Activated CD4-positive, CD25-positive, alpha-beta regulatory T cell treated with anti-CD3 and anti-CD28 coated beads, Interleukin-2, amount 50 U/mL, for 16 hours (primary cell): ENCODE data around the gene LRFN3.
"Not testable (repeated sequence)": the region's sequence is repeated elsewhere in the genome, so short reads cannot be mapped to it uniquely, and the experiment has no call there.

Source experiments
- DNase-seq: peaks from one replicate; pipeline ENCODE4 v3.0.0-alpha.2; 2020; ENCODE audit warnings: low read depth, low spot score

Gene LRFN3

DNA sequence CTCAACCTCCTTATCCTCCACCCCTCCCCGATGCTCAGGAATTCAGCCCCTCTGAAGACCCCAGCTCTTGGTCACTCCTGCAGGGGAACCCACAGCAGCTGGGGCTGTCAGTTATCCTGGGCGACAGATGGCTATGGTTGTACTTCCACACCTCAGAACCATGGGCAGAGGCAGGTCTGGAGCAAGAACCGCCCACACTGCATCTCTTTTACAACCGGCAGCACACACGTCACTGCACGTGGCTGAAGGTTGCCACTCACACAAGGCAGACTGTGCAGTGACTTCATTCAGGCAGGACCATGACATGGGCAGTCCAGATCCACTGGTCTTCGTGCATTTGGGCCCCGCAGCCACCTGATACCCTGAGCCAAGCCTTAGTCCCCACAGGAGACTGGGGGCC lies 37.3 kb downstream of the LRFN3 start:
- no peak for DNase-seq

DNA sequence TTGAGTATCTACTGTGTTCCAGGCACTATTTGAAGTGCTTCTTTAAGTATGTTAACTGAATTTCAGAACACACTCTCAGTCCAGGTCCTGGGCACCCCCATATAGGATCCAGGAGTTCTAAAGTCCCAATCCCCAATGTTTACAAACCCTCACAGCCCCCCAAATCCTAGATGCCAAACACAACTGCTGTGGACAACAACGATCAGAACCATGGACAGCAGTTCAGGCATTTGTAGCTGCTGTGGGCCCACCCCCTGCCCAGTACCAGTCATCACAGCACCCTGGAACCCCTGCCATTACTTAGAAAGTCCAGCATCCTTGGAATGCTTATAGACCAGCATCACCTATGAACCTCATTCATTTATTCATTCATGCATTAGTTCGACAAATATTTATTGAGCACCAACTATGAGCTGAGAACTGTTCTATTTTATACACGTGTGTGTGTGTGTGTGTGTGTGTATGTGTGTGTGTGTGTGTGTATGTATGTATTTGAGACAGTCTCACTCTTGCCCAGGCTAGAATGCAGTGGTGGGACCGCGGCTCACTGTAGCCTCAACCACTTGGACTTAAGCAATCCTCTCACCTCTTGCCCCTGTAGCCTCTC lies 39.5 kb downstream of the LRFN3 start:
- DNase-seq, result no peak

DNA sequence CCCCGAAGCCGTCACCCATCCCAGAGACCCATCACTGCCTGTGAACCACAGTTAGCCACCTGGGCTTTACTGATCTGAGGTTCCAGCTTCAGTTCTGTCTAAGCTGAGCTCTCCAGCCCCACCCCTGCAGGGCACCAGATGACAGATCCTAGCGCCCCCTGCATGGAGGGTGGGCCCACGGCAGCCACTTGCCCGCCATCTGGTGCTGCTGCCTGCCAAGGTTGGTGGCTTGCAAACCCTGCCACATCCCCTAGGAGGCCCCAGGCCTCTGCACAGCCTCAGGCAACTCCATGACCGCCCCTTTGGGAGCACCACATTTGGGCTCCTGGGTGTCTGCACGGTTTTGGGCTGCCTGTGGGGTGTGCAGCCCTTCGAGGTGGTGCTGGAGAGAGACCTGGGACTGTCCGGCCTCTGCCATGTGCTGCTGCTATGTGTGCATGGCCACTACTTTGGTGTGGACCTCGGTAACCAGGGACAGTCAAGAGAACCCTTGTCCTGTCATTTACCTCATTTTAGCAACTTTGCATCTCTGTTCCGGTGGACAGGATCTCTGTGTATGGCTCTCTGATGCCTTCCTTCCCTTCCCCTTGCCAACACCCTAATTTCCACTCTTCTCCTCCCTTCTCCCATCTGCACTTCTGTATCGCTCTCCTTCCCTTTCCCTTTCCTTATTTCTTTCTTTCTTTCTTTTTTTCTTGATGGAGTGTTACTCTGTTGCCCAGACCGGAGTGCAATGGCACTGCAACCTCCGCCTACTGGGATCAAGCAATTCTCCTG lies 41.5 kb downstream of the LRFN3 start:
- DNase-seq, result no peak

DNA sequence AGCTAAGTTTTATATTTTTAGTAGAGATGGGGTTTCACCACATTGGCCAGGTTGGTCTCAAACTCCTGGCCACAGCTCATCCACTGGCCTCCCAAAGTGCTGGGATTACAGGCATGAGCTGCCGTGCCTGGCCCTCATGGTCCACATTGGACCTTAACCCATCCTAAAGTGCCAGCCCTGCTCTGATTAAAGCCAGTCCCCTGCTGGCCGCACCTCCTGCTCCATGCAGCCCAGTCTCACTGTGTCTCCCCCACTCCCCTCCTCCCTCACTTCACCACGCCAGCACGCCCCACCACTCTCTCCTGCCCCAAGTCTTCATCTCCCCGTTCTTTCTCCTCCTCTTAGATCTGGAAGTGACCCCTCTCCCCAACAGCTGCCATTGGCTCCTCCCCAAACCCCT lies 42.1 kb downstream of the LRFN3 start:
- no peak for DNase-seq

DNA sequence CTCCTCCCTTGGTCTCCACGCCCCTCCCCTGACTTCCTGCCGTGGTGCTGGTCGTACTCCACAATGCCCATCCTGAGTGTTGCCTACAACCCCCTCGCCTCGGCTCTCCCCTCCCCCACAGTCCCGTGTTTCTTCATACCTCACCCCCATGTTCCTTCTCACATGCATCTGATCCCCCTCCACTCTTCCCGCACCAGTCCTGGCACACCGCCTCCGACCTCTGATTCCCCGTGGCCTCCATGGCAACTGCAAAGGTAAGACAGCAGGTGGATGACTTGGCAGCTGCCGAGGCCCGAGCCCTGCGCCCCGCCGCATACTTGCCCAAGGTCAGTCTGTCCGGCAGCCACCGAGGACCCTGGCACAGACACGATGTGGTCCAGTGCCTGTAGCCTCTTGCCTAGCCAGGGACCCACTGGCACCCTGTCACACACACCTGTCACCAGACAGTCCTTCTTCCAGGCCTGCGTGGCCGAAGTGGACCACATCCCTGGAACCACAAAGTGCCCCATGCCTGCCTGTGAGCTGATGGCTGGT lies 42.7 kb downstream of the LRFN3 start:
- DNase-seq, result no peak

DNA sequence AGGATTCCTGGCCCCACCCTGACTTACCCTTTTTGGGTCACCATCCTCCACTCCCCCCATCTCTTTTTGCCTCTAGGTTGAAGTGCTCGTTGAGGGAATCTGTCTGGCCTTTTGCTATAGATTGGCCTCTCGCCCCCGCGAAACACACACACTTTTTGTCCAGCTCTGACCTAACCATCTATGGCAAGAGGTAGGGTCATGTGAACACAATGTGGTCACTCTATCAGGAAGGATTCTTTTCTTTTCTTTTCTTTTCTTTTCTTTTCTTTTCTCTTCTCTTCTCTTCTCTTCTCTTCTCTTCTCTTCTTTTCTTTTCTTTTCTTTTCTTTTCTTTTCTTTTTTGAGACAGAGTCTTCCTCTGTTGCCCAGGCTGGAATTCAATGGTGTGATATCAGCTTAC lies 44.8 kb downstream of the LRFN3 start:
- DNase-seq, result not testable (repeated sequence)

DNA sequence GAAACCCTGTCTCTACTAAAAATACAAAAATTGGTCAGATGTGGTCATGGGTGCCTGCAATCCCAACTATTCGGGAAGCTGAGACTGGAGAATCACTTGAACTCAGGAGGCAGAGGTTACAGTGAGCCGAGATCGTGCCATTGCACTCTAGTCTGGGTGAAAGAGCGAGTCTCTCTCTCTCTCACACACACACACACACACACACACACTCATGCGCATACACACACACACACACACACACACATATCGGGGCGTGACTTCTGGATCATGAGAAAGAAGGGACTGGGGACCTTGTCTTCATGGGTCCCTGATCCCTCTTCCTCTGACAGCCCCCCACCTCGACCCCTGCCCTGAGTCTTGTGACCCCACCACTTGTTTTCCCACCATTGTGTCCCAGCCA lies 47.0 kb downstream of the LRFN3 start:
- DNase-seq, result no peak

DNA sequence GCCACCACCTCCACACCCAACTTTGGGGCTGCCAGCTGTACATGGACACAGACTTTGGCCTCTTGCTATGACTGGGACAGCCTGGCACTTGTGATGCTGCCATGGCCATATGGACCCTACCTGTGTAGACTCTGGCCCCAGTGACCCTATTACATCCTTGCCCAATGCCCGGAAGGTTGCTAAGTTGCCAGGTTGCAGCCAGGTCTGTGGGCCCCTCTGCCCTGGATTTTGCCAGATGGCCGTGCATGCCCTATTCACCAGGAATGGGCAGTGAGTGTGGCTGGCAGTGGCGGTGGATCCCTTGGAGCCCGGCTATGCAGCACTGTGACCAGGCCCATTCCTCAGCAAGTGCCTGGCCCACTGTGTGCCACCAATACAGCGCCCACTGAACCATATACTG lies 49.9 kb downstream of the LRFN3 start:
- no peak for DNase-seq

DNA sequence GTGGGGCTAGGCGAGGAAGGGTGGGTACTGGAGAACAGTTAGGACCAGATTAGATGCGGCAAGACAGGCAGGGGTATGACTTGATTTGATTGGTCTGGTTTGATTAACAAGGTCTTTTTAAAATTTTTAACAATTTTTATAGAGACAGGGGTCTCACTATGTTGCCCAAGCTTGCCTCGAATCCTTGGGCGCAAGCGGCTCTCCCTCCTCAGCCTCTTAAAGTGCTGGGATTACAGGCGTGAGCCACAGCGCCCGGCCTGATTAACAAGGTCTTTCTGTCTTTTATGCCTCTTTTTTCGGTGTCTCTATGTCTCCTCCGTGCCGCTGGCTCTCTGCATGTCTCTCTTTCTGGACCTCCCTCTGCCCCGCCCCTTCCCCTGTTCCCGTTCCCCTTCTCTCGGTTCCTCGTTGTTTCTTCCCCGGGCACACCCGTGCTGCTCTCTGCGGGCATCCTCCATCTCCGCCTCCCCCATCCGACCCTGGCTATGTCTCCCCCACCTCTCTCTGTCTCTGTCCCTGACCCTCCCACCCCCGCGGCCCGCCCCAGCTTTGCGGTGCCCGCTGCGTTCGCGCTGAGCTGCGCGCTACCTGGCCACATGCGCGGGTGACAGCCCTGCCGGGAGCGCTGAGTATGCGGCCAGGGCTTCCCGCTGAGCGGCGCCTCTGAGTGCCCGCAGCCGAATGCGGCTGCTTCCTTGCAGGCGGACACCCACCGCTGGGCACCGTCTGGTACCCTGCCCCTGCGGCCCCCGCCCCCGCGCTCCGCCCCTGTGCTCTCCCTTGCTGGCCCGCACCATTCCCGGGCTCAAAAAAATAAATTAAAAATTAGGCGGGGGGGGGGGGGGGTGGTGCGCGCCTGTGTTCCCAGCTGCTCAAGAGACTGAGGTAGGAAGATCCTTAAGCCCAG lies 50.7 kb downstream of the LRFN3 start:
- DNase-seq, result no peak

DNA sequence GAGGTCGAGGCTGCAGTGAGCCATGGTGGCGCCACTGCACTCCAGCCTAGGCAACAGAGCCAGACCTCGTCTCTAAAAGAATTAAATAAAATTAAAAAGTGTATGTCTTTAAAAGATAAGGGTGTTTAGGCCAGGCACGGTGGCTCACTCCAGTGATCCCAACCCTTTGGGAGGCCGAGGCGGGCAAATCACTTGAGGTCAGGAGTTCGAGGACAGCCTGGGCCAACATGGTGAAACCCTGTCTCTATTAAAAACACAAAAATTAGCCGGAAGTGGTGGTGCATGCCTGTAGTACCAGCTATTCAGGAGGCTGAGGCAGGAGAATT lies 51.4 kb downstream of the LRFN3 start:
- no peak for DNase-seq

DNA sequence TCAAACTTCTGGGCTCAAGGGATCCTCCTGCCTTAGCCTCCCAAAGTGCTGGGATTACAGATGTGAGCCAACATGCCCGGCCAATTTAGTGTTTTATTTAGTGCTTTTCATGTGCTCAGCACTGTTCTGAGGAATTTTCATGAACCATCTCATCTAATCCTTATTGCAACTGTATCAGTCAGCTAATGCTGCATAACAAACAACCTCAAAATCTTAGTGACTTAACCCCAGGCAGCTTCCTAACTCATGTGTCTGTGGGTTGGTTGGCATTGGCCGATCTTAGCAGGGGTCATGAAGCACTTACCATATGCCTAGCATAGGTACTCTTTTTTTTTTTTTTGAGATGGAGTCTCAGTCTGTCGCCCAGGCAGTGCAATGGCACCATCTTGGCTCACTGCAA lies 52.6 kb downstream of the LRFN3 start:
- DNase-seq, result no peak

DNA sequence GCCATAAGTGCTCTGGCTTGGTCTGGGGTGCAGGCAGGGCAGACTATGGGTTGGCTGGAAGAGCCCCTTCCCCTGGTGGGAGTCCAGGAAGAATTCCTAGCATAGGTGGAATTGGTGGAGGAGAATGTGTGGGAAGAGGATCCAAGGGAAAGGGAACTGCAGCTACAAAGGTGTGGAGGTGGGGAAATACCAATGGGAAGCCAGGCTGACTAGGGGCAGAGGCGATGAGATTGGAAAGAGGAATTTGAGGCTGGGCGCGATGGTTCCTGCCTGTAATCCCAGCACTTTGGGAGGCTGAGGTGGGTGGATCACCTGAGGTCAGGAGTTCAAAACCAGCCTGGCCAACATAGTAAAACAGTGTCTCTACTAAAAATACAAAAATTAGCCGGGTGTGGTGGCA lies 54.0 kb downstream of the LRFN3 start:
- no peak for DNase-seq

DNA sequence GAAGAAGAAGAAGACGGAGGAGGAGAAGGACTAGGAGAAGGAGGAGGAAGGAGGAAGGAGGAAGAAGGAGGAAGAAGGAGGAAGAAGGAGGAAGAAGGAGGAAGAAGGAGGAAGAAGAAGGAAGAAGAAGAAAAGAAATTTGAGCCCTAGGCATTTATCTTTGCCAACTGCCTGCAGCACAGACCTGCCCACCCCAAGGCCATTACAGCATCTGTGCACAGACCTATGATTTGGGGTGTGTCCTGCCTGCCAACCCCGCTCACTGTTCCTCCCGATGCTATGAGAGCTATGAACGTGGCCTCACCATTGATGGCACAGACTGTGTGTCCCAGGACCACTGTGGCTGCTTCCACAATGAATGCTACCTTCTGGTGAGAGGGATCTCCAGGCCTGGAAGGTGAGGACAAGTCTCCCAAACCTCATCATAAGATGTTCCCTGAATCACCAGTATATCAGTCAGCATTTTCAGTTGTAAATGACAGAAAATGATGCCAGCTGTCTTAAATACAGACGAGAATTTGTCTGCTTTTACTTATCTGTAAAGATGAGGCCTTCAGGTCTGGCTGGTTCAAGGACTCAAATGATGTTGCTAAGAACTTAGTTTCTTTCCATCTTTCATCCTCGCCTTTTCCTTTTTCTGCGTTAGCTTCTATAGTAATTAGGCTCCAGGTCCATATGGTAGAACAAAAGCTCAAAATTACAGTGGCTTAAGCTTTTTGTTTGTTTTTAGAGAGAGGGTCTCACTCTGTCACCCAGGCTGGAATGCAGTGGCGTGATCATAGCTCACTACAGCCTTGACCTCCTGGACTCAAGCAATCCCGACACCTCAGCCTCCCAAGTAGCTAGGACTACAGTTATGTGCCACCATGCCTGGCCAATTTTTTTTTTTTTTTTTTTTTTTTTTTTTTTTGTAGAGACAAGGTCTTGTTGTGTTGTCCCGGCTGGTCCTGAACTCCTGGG lies 54.9 kb downstream of the LRFN3 start:
- no peak for DNase-seq

DNA sequence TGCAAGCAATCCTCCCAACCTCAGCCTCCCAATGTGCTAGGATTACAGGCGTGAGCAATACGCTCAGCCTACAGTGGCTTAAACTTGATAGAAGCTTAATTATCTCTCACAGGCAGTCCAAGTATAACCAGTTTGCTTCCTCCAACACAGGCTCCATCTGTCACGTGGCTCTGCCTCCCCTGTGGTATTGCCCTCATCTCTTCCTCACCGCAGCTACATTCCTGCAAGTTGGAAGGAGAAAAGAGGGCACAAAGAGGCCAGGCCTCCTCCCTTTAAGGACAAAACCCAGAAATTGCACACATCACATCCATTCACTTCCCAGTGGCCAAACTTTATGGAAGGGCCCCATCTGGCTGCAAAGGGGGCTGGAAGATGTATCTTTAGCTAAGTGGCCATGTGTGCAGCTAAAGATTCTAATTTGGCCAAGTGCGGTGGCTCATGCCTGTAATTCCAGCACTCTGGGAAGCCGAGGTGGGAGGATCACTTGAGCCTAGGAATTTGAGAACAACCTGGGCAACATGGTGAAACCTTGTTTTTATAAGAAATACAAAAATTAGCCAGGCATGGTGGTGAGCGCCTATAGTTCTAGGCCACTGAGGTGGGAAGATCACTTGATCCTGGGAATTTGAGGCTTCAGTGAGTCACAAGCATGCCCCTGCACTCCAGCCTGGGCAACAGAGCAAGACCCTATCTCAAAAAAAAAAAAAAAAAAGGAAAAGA lies 55.7 kb downstream of the LRFN3 start:
- no peak for DNase-seq

DNA sequence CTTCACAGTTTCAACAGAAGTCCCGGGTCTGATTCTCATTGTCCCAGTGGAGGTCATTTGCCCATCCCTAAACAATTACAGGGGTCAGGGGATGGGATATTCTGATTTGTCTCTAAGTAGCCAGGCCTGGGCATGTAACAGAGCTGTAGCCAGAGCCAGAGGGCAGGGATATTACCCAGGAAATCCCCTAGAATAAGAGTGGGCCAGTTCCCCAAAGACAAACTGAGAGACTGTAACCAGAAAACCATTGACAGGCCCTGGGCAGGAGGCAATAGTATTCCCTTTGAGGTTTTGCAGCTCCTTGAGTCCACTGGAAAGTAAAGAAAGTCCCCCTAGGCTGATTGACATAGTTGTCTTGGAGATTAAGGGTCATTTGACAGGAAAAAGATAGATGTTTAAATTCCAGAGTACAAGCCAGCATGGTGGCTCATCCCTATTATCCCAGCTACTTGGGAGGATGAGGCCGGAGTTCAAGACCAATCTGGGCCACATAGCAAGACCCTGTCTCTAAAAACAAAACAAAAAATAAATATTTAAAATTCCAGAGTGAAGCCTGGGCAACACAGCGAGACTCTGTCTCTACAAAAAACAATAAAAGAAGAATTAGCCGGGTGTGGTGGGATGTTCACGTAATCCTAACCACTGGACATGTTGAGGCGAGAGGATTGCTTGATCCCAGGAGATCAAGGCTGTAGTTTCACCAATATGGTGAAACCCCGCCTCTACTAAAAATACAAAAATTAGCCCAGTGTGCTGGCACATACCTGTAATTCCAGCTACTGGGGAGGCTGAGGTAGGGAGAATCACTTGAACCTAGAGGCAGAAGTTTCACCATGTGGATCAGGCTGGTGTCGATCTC lies 57.0 kb downstream of the LRFN3 start:
- no peak for DNase-seq

DNA sequence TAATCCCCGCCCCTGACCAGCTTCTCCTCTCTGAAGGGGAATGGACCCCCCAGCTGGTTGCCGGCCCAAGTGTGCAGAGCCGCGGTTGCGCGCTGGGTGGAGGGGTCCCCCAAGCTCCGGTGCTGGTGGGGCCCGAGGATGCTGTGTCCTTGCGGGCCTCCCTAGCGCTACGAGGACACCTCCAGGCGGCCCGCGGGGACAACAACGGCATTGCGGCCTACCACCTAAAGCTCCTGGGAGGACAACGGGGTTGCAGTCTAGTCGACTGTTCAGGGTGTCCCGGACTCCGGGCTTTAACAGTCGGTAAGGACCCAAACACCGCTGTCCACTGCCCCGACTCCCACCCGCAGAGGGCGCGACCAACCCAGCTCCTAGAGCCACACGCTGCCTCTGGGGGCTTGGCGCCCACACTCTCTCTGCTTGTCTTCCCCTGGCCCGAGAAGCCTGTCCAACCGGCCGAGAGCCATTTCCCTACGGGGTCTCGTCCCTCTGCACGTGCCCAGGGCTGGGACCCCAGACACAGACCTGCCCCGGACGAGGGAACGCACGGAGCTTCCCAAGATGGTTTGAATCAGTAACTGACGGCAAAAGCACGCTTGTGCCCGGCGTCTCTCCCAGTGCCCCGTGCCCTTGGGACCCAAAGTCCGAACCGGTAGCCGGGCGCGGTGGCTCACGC lies 57.9 kb downstream of the LRFN3 start:
- DNase-seq, result no peak
